Stromal cell of bone marrow (primary cell): Measurements from ENCODE around the gene SLC49A3.
A peak's percentile ranks its signal among the peaks of the same experiment; 100 is the strongest.
"Not testable (repeated sequence)": the region's sequence is repeated elsewhere in the genome, so short reads cannot be mapped to it uniquely, and the experiment has no call there.

Source experiments
- DNase-seq: peaks from one replicate; pipeline ENCODE4 v3.0.0-alpha.2; 2012; ENCODE audit warnings: low read depth

The SLC49A3 gene

DNA sequence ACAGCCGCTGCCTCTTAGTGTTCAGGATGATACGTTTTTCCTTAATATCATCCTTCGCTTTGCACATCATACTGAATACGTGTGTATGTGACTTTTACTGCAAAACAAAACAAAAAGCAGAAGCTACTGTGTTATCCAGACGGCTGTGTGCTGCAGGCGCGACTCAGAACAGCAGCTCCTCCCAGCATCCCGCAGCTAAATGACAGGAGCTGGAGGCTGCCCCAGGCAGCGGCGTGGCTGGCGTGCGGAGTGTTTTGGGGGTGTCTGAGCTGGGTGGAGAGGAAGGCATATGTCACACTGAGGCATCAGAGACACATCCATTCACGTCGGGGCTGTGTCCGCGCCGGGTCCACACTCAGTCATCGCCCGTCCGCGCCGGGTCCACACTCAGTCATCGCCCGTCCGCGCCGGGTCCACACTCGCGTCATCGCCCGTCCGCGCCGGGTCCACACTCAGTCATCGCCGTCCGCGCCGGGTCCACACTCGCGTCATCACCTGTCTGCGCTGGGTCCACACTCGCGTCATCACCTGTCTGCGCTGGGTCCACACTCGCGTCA lies 33.3 kb upstream of the SLC49A3 start:
- DNase-seq = no peak

DNA sequence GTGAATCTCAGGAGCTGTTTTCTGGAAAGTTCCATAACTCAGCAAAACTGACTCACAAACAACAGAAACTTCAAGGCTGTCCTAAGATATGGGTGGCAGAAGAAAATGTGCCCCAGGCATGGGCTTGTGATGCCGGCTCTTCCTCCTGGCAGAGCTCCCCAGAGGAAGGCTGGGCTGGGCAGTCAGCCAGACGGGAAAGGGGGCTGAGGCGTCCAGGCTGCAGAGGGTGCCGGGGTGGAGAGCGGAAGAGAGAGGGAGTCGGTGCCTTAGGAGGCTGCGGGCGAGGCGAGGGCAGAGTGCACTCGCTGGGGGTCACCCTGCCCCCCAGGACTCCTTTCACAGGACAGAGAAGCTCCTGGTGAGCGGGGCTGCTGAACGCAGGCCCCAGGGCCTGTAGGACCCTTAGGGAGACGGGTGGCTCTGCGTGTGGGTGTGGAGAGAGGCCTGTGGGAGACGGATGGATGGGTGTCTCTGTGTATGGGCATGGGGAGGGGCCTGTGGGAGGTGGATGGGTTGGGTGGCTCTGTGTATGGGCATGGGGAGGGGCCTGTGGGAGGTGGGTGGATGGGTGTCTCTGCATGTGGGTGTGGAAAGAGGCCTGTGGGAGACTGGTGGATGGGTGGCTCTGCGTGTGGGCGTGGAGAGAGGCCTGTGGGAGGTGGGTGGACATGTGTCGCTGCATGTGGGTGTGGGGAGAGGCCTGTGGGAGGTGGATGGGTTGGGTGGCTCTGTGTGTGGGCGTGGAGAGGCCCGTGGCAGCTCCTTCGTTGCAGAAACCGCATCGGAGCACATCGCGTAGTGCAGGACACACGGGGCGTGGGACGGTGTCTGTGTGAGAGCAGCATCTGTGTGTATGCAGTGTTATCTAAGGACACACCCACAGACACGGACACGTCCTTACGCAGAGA lies 32.6 kb upstream of the SLC49A3 start:
- no peak for DNase-seq

DNA sequence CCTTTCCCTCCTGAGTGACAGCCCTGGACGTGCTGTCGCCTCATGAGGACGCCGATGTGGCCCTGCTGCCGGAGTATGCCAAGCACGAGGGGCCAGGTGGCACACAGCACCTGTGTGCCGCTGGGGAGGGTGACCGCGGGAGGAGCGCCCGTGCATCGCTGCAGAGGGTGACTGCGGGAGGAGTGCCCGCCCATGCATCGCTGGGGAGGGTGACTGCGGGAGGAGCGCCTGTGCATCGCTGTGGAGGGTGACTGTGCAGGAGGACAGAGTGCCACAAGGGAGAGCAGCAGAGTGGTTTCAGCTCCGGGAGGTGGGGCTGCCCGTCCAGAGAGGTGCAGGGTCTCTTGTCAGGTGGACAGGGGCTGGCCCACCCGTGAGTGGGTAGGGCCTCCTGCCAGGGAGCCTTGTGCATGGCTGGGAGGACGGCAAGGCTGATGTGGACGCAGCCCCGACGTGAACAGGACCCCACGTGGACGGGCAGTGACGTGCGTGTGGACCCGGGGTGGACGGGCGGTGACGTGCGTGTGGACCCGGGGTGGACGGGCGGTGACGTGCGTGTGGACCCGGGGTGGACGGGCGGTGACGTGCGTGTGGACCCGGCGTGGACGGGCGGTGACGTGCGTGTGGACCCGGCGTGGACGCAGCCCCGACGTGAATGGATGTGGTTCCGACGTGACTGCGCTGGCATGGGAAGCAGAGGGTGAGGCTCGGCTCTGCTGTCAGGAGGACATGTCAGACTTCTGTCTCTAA lies 31.3 kb upstream of the SLC49A3 start:
- no peak for DNase-seq

DNA sequence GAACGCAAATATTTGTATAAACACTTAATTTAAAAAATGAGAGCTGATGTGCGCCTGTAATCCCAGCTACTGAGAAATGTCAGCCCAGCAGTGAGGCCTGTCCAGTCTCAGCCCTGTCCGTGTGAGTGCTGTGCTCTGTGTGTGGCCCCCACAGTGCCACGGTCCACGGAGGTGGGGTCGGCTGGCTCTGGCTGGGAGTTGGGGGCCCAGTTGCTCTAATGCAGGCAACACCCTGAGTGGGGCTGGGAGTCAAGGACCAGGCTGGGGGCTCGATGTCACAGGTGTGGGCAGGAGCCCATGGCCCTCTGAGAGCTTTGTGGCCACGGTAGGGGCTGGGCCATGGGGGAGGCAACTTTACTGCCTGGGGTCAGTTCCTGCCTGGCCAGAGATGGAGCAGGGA lies 29.5 kb upstream of the SLC49A3 start:
- no peak for DNase-seq

DNA sequence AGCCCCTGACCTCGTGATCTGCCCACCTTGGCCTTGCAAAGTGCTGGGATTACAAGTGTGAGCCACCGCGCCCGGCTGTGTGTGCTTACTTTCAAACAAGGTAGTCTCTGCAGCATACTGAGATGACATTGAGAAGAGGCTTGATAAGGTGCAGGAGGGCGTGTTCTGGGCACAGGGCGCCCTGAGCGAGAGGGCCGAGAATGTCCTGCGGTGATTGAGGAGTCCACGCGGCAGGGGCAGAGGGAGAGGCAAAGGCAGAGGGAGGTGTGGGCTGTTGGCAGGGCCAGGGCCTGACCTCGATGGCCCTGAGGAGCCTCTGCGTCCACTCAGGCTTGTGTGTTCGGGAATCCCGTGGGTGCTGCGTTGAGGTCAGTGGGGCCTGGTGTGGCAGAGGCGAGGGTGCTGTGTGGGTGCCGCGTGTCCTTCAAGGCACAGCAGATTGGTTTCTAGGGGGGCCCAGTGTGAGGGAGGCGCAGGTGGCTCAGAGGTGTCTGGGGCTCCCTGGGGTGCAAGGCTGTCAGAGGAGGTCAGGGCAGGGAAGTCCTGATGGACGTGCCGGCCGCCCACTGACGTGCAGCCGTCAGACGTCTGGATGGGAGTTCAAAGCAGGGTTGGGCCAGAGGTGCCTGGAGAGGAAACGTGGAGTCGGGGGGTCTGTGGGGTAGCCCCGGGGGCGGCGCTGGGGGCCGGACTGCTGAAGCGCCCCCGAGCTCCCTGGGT lies 28.8 kb upstream of the SLC49A3 start:
- no peak for DNase-seq

DNA sequence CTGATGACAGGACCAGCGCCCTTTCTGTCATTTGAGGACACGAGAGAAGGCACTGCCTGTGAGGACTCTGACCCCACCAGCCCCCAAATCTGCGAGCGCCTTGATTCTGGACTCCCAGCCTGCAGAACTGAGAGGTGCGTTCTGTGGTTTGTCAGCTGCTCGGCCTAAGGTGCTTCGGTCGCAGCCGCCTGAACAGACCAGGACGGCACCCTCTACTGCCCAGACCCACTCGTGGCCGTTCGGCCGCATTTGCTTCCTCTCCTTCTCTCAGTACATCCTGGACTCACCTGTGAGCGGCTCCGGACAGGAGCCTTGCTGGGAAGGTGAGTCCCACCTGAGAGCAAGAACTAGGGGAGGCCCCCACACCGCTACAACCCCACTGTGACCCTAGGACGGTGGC lies 25.1 kb upstream of the SLC49A3 start:
- DNase-seq = no peak

DNA sequence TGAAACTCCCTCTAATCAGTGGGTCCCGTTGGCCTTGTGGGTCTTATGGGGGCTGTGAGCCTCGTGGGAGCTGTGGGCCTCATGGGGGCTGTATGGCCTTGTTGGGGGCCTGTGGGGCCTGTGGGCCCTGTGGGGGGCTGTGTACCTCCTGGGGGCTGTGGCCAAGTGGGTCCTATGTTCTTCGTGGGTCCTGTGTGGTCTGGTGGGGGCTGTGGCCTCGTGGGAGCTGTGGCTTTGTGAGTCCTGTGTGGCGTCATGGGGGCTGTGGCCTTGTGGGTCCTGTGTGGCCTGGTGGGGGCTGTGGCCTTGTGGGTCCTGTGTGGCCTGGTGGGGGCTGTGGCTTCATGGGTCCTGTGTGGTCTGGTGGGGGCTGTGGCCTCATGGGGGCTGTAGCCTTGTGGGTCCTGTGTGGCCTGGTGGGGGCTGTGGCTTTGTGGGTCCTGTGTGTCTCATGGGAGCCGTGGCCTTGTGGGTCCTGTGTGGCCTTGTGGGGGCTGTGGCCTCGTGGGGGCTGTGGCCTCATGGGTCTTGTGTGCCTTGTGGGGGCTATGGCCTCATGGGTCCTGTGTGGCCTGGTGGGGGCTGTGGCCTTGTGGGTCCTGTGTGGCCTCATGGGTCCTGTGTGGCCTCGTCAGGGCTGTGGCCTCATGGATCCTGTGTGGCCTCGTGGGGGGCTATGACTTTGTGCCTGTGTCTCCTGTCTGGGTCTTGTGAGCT lies 24.1 kb upstream of the SLC49A3 start:
- DNase-seq = no peak

DNA sequence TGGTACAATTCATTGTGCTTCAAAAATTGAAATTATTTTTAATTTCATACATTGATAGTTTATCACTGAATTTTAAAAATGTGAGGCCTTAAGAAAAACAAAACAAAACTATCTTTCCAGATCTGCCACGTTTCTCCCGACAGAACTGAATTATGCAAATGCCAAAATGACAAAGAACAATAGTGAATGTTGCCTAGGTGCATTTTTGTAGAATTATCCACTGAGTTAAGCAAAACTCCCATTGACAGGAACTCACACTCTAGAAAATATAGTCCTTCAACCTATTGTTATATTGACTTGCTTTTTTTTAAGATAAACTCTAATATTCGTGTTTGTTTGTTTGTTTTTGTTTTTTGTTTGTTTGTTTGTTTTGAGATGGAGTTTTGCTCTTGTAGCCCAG lies 23.1 kb upstream of the SLC49A3 start:
- DNase-seq = no peak

DNA sequence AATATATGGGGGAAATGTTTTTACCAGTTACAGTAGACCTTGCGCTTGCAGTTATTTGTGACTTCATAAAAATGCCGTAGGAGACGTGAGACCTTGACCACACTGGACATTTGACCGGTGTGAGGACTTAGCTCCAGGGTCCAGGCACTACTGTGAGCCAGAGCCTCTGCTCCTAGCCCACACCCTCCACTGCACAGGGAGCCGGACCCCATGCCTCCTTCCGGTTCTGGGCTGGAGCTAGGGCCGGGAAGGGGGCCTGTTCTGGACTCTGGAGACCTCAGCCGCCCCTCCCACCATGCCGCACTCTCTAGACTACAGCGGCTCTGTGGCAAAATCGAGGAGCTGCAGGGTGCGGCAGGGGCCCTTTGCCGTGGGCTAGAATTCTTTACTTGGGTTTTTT lies 22.0 kb upstream of the SLC49A3 start:
- DNase-seq = no peak

DNA sequence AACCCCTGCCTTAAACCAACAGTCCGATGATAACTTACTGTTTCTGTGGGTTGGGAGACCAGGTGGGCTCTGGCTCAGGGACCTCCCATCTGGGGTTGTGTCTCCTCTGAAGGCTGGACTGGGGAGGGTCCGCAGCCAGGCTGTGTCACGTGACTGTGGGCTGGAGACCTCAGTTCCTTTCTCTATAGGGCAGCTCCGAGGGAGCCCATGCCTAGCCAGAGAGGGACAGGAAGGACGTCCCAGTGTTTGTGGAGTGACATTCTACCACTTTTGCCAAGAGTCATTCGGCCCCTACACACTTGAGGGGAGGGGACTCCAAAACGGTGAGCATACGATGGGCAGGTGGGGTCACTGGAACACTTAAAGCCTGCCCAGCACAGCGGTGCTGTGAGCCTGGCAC lies 21.2 kb upstream of the SLC49A3 start:
- no peak for DNase-seq

DNA sequence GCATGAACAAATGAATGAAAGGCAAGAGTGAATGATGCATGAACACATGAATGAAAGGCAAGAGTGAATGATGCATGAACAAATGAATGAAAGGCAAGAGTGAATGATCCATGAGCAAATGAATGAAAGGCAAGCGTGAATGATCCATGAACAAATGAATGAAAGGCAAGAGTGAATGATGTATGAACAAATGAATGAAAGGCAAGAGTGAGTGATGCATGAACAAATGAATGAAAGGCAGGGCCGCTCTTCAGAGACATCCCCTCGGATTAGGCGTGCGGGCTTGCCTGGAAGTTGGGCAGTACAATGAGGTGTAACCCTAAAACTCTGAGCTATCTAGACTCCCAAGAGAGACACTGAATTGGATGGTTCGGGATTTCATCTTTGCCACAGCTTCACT lies 20.4 kb upstream of the SLC49A3 start:
- DNase-seq = no peak

DNA sequence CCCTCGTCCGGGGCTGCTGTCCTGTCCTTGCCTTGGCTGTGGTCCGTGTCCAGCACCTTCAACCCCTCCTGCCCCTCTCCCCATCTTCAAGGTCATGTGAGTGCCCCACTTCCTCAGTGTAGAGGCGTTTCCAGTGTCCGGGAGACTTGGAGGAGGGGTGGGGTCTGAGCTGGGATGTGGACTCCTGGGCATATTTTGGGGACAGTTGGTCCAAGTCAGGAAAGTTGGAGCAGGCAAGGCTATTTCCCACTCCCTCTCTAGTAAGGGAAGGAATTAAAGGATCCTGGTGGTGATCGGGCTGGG lies 19.6 kb upstream of the SLC49A3 start:
- DNase-seq = no peak

DNA sequence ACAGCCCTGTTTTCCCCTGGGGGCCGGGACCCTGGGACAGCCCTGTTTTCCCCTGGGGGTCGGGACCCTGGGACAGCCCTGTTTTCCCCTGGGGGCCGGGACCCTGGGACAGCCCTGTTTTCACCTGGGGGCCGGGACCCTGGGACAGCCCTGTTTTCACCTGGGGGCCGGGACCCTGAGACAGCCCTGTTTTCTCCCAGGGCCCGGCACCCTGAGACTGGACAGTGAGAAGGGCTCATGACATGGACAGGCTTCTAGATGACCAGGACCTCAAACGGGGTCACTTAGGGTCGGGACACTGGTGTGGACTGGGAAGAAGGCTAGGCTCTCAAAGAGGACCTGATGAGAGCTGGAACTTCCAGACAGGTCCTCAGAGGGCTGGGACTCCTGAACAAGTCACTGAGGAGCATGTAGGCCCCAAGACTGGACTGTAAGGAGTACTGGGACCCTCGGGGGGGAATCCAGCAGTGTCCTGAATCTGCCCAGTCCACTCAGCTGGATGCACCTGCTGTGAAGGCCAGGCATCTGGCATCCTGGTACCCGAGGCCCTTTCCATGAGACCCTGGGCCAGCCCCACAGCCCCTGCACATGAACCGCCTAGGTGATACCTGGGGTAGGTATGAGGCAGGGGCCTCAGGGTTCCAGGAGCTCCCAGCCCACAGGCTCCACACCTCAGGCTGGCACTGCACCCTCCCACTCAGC lies 19.1 kb upstream of the SLC49A3 start:
- DNase-seq = no peak

DNA sequence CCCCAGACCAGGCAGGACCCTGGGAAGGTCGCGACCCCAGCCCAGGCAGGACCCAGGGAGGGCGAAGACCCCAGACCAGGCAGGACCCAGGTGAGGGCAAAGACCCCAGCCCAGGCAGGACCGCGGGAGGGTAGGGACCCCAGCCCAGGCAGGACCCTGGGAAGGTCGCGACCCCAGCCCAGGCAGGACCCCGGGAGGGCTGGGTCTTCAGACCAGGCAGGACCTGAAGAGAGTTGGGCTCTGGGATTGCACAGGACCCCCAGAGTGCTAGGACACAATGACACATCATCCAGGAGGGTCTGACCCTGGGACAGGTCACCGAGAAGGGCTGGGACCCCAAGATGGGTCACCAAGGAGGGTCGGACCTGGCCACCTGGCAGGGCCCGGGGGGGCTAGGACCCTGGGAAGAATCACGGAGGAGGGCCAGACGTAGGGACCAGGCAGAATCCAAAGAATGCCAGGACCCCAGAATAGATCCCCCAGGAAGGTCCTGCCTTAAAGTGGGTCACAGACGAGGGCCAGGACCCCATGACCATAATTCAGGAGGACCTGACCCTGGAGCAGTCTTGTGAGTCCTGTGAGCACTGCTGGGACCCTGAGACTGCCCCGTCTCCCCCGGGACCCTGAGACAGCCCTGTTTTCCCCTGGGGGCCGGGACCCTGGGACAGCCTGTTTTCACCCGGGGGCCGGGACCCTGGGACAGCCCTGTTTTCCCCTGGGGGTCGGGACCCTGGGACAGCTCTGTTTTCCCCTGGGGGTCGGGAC lies 18.1 kb upstream of the SLC49A3 start:
- DNase-seq = no peak

DNA sequence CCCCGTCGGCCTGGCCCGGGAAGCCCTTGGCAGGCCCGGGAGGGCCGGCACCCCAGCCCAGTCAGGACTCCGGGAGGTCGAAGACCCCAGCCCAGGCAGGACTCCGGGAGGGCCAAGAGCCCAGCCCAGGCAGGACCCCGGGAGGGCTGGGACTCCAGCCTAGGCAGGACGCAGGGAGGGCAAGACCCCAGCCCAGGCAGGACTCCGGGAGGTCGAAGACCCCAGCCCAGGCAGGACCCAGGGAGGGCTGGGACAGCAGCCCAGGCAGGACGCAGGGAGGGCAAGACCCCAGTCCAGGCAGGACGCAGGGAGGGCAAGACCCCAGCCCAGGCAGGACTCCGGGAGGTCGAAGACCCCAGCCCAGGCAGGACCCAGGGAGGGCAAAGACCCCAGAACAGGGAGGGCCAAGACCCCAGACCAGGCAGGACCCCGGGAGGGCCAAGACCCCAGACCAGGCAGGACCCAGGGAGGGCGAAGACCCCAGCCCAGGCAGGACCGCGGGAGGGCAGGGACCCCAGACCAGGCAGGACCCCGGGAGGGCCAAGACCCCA lies 17.2 kb upstream of the SLC49A3 start:
- DNase-seq = not testable (repeated sequence)

DNA sequence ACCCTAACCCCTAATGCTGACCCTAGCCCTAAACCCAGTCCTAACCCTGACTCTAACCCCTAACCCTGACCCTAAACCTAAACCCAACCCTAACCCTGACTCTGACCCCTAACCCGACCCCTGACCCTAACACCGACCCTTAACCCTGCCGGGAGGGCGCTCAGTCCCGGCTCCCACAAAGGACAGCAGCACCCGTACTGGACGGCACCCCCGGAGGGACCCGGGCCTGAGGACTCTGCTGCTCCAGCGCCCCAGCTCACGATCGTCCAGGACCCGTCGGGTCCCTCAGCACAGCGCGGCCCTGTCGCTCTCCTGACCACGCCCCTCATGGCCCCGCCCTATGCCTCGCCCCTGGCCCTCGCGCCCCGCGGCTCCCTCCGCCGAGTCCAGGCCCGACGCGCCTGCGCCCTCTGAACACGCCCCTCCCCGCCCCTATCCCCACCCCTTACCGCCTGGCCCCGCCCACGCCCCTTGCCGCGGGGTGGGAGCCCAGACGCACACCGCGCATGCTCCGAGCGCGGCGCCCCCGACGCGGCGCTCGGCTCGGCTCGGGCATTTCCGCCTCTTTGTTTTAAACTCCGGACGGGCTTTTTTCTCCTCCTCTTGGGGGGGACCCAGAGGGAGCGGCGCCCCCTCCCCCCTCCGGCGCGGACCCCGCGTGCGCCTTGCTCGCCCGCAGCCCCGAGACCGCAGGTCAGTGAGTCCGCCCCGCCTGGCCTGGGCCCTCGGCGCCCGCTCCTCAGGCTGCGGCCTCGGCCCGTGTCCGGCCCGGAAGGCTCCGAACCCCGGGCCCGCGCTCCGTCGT lies 16.5 kb upstream of the SLC49A3 start, which contains the start of gene PCGF3:
Gene PCGF3 (plus strand): TSS at position 555 of the 805 bp plus-strand sequence. CDS start 27,849 bp downstream, outside the sequence.
- DNase-seq = peak; percentile 83

DNA sequence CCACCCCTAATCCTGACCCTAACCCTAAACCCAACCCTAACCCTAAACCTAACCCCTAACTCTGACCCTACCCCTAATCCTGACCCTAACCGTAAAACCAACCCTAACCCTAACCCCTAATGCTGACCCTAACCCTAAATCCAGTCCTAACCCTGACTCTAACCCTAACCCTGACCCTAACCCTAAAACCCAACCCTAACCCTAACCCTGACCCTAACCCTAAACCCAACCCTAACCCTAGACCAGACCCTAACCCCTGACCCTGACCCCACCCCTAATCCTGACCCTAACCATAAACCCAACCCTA lies 16.0 kb upstream of the SLC49A3 start:
- DNase-seq = no peak

DNA sequence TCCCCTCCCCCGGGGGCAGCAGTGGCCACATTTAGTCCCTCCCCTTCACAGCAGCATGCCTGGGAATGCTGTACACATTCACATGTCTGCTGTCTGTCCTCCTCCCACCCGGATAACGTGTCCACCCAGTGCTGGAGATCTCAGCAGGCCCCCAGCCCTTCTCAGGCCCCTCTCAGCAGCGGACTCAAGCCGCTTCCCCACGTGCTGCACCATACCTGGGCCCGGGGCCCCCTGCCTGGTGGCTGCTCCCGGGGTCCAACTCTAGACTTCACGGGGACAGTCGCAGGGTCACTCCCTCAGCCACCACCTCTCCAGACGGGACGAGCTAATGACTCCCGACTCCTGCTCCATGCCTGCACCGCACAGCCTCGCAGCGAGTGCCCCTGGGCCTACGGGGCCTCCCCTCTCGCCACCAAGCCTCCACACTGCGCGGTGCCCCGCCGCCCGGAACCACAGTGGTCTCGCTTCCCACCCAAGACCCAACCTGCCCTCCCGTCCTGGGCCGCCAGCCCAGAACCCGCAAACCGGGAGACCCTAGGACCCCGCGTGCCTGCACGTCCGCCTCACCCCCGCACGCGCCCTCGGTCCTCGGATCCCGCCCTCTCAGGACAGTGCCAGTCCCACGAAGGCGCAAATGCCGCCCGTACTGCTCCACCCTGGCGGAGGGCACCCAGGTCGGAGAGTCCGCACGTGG lies 15.4 kb upstream of the SLC49A3 start:
- no peak for DNase-seq
